ENCODE measurements around the gene PLXNB2.

PLXNB2 gene

GRCh38 chr22:50268655-50269113, 38.8 kb downstream of the PLXNB2 start:
- no peak overlapping the region for H3K4me3 ChIP-seq (ENCODE audit: low read depth, low read length)

GRCh38 chr22:50267591-50268390, 39.7 kb downstream of the PLXNB2 start:
- peak overlapping the region; percentile 56 for H3K4me3 ChIP-seq (ENCODE audit: low read depth, low read length)
- no peaks in the 10 kb centered on the region for H3K9me3 ChIP-seq (ENCODE audit: control insufficient read depth, insufficient read depth, low read depth, low read length)
- H3K27me3 ChIP-seq (ENCODE audit: control insufficient read depth, insufficient read depth, low read length), result peaks cover 91% of the 10 kb centered on the region
- peaks cover 21% of the 10 kb centered on the region for H3K4me1 ChIP-seq (ENCODE audit: control insufficient read depth, insufficient read depth, low read length)
- no peak overlapping the region for H3K9ac ChIP-seq (ENCODE audit: low read length)
- H3K36me3 ChIP-seq (ENCODE audit: control insufficient read depth, insufficient read depth, low read length), result no peaks in the 10 kb centered on the region
- H3K27ac ChIP-seq (ENCODE audit: low read depth, low read length), result no peak overlapping the region

More at GRCh38 chr22:50268655-50269113, 38.8 kb downstream of the PLXNB2 start:
- no peaks in the 10 kb centered on the region for H3K36me3 ChIP-seq (ENCODE audit: control insufficient read depth, insufficient read depth, low read length)
- no peak overlapping the region for H3K9ac ChIP-seq (ENCODE audit: low read length)
- H3K27me3 ChIP-seq (ENCODE audit: control insufficient read depth, insufficient read depth, low read length), result peaks cover 83% of the 10 kb centered on the region
- H3K4me1 ChIP-seq (ENCODE audit: control insufficient read depth, insufficient read depth, low read length), result peaks cover 16% of the 10 kb centered on the region
- no peaks in the 10 kb centered on the region for H3K9me3 ChIP-seq (ENCODE audit: control insufficient read depth, insufficient read depth, low read depth, low read length)
- H3K27ac ChIP-seq (ENCODE audit: low read depth, low read length), result no peak overlapping the region

GRCh38 chr22:50266994-50267393, 40.5 kb downstream of the PLXNB2 start:
- H3K9ac ChIP-seq (ENCODE audit: low read length), result no peak overlapping the region
- no peak overlapping the region for H3K27ac ChIP-seq (ENCODE audit: low read depth, low read length)
- no peaks in the 10 kb centered on the region for H3K36me3 ChIP-seq (ENCODE audit: control insufficient read depth, insufficient read depth, low read length)
- H3K27me3 ChIP-seq (ENCODE audit: control insufficient read depth, insufficient read depth, low read length), result peaks cover 93% of the 10 kb centered on the region
- H3K9me3 ChIP-seq (ENCODE audit: control insufficient read depth, insufficient read depth, low read depth, low read length), result no peaks in the 10 kb centered on the region
- H3K4me1 ChIP-seq (ENCODE audit: control insufficient read depth, insufficient read depth, low read length), result peaks cover 25% of the 10 kb centered on the region
- peak overlapping the region; percentile 56 for H3K4me3 ChIP-seq (ENCODE audit: low read depth, low read length)

- Histone ChIP-seq H3K4me3 (ENCODE audit: low read depth, low read length) (no peak overlapping the region), H3K27me3 (ENCODE audit: control insufficient read depth, insufficient read depth, low read length) (peaks cover 89% of the 10 kb centered on the region), H3K27ac (ENCODE audit: low read depth, low read length) (no peak overlapping the region), H3K4me1 (ENCODE audit: control insufficient read depth, insufficient read depth, low read length) (peaks cover 20% of the 10 kb centered on the region), H3K36me3 (ENCODE audit: control insufficient read depth, insufficient read depth, low read length) (no peaks in the 10 kb centered on the region), H3K9me3 (ENCODE audit: control insufficient read depth, insufficient read depth, low read depth, low read length) (no peaks in the 10 kb centered on the region), H3K9ac (ENCODE audit: low read length) (no peak overlapping the region)
Observed at GRCh38 chr22:50264946-50265669, 42.3 kb downstream of the PLXNB2 start.

GRCh38 chr22:50264104-50264745, 43.2 kb downstream of the PLXNB2 start:
- no peak overlapping the region for H3K4me3 ChIP-seq (ENCODE audit: low read depth, low read length)
- peaks cover 14% of the 10 kb centered on the region for H3K4me1 ChIP-seq (ENCODE audit: control insufficient read depth, insufficient read depth, low read length)
- no peaks in the 10 kb centered on the region for H3K9me3 ChIP-seq (ENCODE audit: control insufficient read depth, insufficient read depth, low read depth, low read length)
- no peak overlapping the region for H3K27ac ChIP-seq (ENCODE audit: low read depth, low read length)
- peaks cover 82% of the 10 kb centered on the region for H3K27me3 ChIP-seq (ENCODE audit: control insufficient read depth, insufficient read depth, low read length)
- H3K9ac ChIP-seq (ENCODE audit: low read length), result no peak overlapping the region
- no peaks in the 10 kb centered on the region for H3K36me3 ChIP-seq (ENCODE audit: control insufficient read depth, insufficient read depth, low read length)

- Histone ChIP-seq H3K9ac (ENCODE audit: low read length) (no peak overlapping the region), H3K4me1 (ENCODE audit: control insufficient read depth, insufficient read depth, low read length) (peaks cover 14% of the 10 kb centered on the region)
Observed at GRCh38 chr22:50262973-50263617, 44.4 kb downstream of the PLXNB2 start.

GRCh38 chr22:50262460-50262911, 45.0 kb downstream of the PLXNB2 start:
- Histone ChIP-seq H3K36me3 (ENCODE audit: control insufficient read depth, insufficient read depth, low read length) (no peaks in the 10 kb centered on the region), H3K27ac (ENCODE audit: low read depth, low read length) (no peak overlapping the region), H3K27me3 (ENCODE audit: control insufficient read depth, insufficient read depth, low read length) (peaks cover 65% of the 10 kb centered on the region), H3K4me3 (ENCODE audit: low read depth, low read length) (no peak overlapping the region), H3K9me3 (ENCODE audit: control insufficient read depth, insufficient read depth, low read depth, low read length) (no peaks in the 10 kb centered on the region), H3K4me1 (ENCODE audit: control insufficient read depth, insufficient read depth, low read length) (peaks cover 14% of the 10 kb centered on the region), H3K9ac (ENCODE audit: low read length) (no peak overlapping the region)

More at GRCh38 chr22:50262973-50263617, 44.4 kb downstream of the PLXNB2 start:
- no peak overlapping the region for H3K27ac ChIP-seq (ENCODE audit: low read depth, low read length)
- no peaks in the 10 kb centered on the region for H3K9me3 ChIP-seq (ENCODE audit: control insufficient read depth, insufficient read depth, low read depth, low read length)
- H3K36me3 ChIP-seq (ENCODE audit: control insufficient read depth, insufficient read depth, low read length), result no peaks in the 10 kb centered on the region
- no peak overlapping the region for H3K4me3 ChIP-seq (ENCODE audit: low read depth, low read length)
- H3K27me3 ChIP-seq (ENCODE audit: control insufficient read depth, insufficient read depth, low read length), result peaks cover 70% of the 10 kb centered on the region

GRCh38 chr22:50261615-50262459, 45.6 kb downstream of the PLXNB2 start, which contains the start of gene MAPK12:
MAPK12 (minus strand) TSS chr22:50261683; CDS start chr22:50261509, 174 bp downstream.
- Histone ChIP-seq H3K36me3 (ENCODE audit: control insufficient read depth, insufficient read depth, low read length) (peaks cover 5% of the 10 kb centered on the region; the same call in 1 of the 2 replicates), H3K27me3 (ENCODE audit: control insufficient read depth, insufficient read depth, low read length) (peaks cover 59% of the 10 kb centered on the region), H3K9ac (ENCODE audit: low read length) (peak within 1 kb of the TSS; percentile 55), H3K27ac (ENCODE audit: low read depth, low read length) (no peak within 1 kb of the TSS), H3K9me3 (ENCODE audit: control insufficient read depth, insufficient read depth, low read depth, low read length) (no peaks in the 10 kb centered on the region), H3K4me1 (ENCODE audit: control insufficient read depth, insufficient read depth, low read length) (peaks cover 14% of the 10 kb centered on the region), H3K4me3 (ENCODE audit: low read depth, low read length) (peak within 1 kb of the TSS; percentile 77)

- H3K9me3 ChIP-seq (ENCODE audit: control insufficient read depth, insufficient read depth, low read depth, low read length), result no peaks in the 10 kb centered on the region
- peaks cover 7% of the 10 kb centered on the region; the same call in 1 of the 2 replicates for H3K36me3 ChIP-seq (ENCODE audit: control insufficient read depth, insufficient read depth, low read length)
- peak overlapping the region; percentile 55 for H3K9ac ChIP-seq (ENCODE audit: low read length)
- H3K4me3 ChIP-seq (ENCODE audit: low read depth, low read length), result peak overlapping the region; percentile 77
- H3K27me3 ChIP-seq (ENCODE audit: control insufficient read depth, insufficient read depth, low read length), result peaks cover 50% of the 10 kb centered on the region
- H3K4me1 ChIP-seq (ENCODE audit: control insufficient read depth, insufficient read depth, low read length), result peaks cover 14% of the 10 kb centered on the region
- no peak overlapping the region for H3K27ac ChIP-seq (ENCODE audit: low read depth, low read length)
Observed at GRCh38 chr22:50260801-50261614, 46.4 kb downstream of the PLXNB2 start.

Measured in HUES6 (cell line).